ENCODE results near the gene PHAF1. TPM values are rescaled to one million over a fixed set of nuclear protein-coding genes. Genes with fewer than 3 reads are reported as not detected.

The PHAF1 gene
- total and polyA plus RNA-seq, 2 of the 8 experiments (the other 6 are each of a cell fraction or from before 2014, with no cell fraction given): 18.6 to 26.4 TPM

DNA sequence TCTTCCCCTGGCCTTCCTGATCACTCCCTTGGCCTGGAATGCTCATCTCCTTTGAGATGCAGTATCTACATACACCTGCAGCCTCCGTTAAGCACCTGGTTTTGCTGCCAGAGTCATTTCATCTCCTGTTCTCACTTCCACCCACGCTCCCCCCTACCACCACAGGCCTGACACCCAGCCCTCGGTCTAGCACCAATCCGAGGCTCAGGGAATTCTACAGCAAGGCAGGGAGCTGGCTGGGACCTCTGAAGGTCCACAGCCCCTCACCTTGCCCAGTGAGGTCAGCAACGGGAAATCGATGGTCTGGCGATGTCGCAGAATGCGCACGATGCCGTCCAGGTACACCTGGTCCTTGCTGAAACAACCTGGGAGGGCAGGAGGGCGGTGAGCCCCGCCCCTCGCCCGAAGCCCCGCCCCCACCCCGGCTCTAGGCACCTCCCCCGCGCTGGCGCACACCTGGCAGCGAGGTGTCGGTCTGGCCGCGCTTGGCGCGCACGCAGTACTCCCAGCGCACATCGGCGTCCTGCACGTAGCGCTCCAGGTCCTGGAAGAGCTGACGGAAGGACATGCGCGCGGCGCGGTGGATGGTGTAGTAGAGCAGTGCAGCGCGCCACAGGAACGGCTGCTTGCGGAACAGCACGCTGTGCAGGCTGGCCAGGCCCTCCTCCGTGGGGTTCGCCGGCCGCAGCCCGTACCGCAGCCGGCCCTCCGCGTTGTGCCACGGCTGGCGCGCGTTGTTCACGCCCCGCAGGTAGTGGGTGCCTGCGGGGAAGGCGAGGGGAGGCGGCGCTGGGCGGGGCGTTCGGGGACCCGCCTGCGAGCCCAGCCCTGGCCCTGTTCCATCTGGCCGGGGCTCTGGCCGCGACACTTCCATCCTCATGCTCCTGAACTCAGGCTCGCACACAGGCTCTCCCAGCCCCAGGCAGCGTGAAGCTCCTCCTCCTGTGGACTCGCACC, 68.3 kb downstream of the PHAF1 start:
- Histone ChIP-seq H3K27me3 (replicated peaks in 1 of 4; ENCODE audit: control insufficient read depth in 3 of 4, extremely low read depth in 1 of 4, insufficient read depth in 3 of 4, low read length in 3 of 4) (peaks cover 28 to 53% (median 51%) of the 10 kb centered on the region in 4 experiments), H4K5ac (ENCODE audit: insufficient read length, low read depth, low read length) (no peak overlapping the region), H4K20me1 (replicated peaks in 1 of 2; ENCODE audit: control insufficient read depth in 1 of 2, insufficient read depth in 2 of 2, low read length in 2 of 2) (peaks cover 7 to 29% of the 10 kb centered on the region in 2 experiments), H3K9me3 (ENCODE audit: insufficient read depth in 2 of 2, low read depth in 1 of 2, low read length in 1 of 2) (no peaks in the 10 kb centered on the region), H2AFZ (ENCODE audit: low read length) (peak overlapping the region; percentile 16; the same call in 1 of the 2 replicates), H2BK20ac (ENCODE audit: low read length) (peak overlapping the region; percentile 86; the same call in 1 of the 2 replicates), H3K4me2 (ENCODE audit: insufficient read depth in 1 of 2, low read depth in 2 of 2, low read length in 2 of 2) (peak overlapping the region; percentile 52 to 89), H4K8ac (ENCODE audit: extremely low read depth, insufficient read depth, low read length) (no peak overlapping the region; the same call in 1 of the 2 replicates), H3K23me2 (ENCODE audit: low read depth, low read length) (peaks cover 17% of the 10 kb centered on the region), H3K18ac (ENCODE audit: extremely low read depth, low read length) (peak overlapping the region; percentile 42; the same call in 1 of the 2 replicates), H3K79me2 (ENCODE audit: control insufficient read depth in 1 of 2, insufficient read depth in 2 of 2, low read length in 2 of 2) (peaks cover 0 to 5% of the 10 kb centered on the region in 2 experiments; a peak in 1 of 4 replicates), H2BK15ac (ENCODE audit: low read length) (0 out of 2 replicates have a peak overlapping the region, but pooled peaks have one; percentile 75), H3K36me3 (ENCODE audit: control insufficient read depth in 2 of 4, insufficient read depth in 4 of 4, low read length in 3 of 4) (no peaks in the 10 kb centered on the region), H3K4me1 (replicated peaks in 1 of 4; ENCODE audit: control insufficient read depth in 3 of 4, insufficient read depth in 4 of 4, low read length in 3 of 4) (peaks cover 0 to 25% (median 21%) of the 10 kb centered on the region in 4 experiments; a peak in 5 of 7 replicates), H2BK5ac (ENCODE audit: low read depth, low read length) (peak overlapping the region; percentile 81; the same call in 1 of the 2 replicates), H3K4ac (replicated peaks; ENCODE audit: insufficient read length, low read depth, low read length) (peak overlapping the region; percentile 69), H3K14ac (ENCODE audit: insufficient read length) (no peak overlapping the region), H3K27ac (ENCODE audit: low read depth, low read length) (no peak overlapping the region), H2BK12ac (ENCODE audit: low read depth, low read length) (peak overlapping the region; percentile 27; the same call in 1 of the 2 replicates), H2AK5ac (ENCODE audit: low read depth, low read length) (0 out of 2 replicates have a peak overlapping the region, but pooled peaks have one; percentile 19), H4K91ac (replicated peaks; ENCODE audit: insufficient read length, low read length) (peak overlapping the region; percentile 26), H2BK120ac (replicated peaks; ENCODE audit: low read depth, low read length) (no peak overlapping the region), H3K23ac (ENCODE audit: insufficient read length) (no peak overlapping the region), H3K56ac (replicated peaks; ENCODE audit: insufficient read length, low read depth, low read length) (no peak overlapping the region), H3K9ac (replicated peaks in 1 of 4; ENCODE audit: extremely low read depth in 1 of 4, low read depth in 3 of 4, low read length in 3 of 4) (no peak overlapping the region), H3K79me1 (ENCODE audit: low read depth, low read length) (no peaks in the 10 kb centered on the region), H3K4me3 (ENCODE audit: extremely low read depth in 1 of 4, insufficient read depth in 2 of 4, low read depth in 3 of 4, low read length in 4 of 4) (peak overlapping the region; percentile 31 to 64 (median 38))
- POLR2A ChIA-PET (ENCODE audit: partially characterized antibody): interaction anchor here (1.5 to 7.3 kb wide), 5 partner anchors 15 to 160 kb away, joined by 3 to 59 read pairs (median 7); partner anchors contain the start of genes B3GNT9, FBXL8, FHOD1 and HSF4
- 5% methylated on average over 40 of the region's 73 CpGs; no CpG with 5 or more reads in 1 of the 2 experiments for WGBS, 2 experiments (ENCODE audit: extremely low coverage in 1 of 2, insufficient coverage in 1 of 2, insufficient read length in 1 of 2, insufficient replicate concordance in 2 of 2, low coverage in 1 of 2, low lambda C conversion rate in 2 of 2, missing lambda C conversion rate in 1 of 2)
- DNase-seq (ENCODE audit: low read depth in 1 of 2, low spot score in 2 of 2) (peak; percentile 86 to 87), FAIRE-seq (no peak)
- CTCF ChIA-PET (ENCODE audit: partially characterized antibody): interaction anchor here (0.9 to 19.3 kb wide), 9 partner anchors 9 to 221 kb away, joined by 3 to 291 read pairs (median 5); partner anchors contain the start of genes B3GNT9, E2F4, EXOC3L1 and FBXL8
- TF ChIP-seq RBBP5 (IDR thresholded peaks at IDR 0.05; ENCODE audit: borderline replicate concordance, low read depth, low read length) (no peak; the same call in 1 of the 2 replicates), SIX5 (IDR thresholded peaks at IDR 0.05; ENCODE audit: low read depth, low read length) (no peak), TEAD4 (IDR thresholded peaks at IDR 0.05; ENCODE audit: low read depth, low read length) (peak; percentile 56; the same call in 1 of the 2 replicates), ZNF274 (IDR thresholded peaks at IDR 0.05; ENCODE audit: borderline replicate concordance, extremely low read depth, low read length) (no peak), CTBP2 (IDR thresholded peaks at IDR 0.05; ENCODE audit: borderline replicate concordance, insufficient read depth, insufficient read length, low read length) (no peak), RAD21 (IDR thresholded peaks at IDR 0.05 in 1 of 2, conservative IDR thresholded peaks at IDR 0.05 in 1 of 2; ENCODE audit: low read depth in 2 of 2, low read length in 2 of 2) (no peak), RFX5 (IDR thresholded peaks at IDR 0.05; ENCODE audit: borderline replicate concordance, low read depth, low read length) (no peak)

All from H1 (cell line).